Measurements from ENCODE around the gene HSF2.

GRCh38 chr6:122472022-122472340 is 72.5 kb downstream of the HSF2 start:
- TF ChIP-seq, protein P1, sequence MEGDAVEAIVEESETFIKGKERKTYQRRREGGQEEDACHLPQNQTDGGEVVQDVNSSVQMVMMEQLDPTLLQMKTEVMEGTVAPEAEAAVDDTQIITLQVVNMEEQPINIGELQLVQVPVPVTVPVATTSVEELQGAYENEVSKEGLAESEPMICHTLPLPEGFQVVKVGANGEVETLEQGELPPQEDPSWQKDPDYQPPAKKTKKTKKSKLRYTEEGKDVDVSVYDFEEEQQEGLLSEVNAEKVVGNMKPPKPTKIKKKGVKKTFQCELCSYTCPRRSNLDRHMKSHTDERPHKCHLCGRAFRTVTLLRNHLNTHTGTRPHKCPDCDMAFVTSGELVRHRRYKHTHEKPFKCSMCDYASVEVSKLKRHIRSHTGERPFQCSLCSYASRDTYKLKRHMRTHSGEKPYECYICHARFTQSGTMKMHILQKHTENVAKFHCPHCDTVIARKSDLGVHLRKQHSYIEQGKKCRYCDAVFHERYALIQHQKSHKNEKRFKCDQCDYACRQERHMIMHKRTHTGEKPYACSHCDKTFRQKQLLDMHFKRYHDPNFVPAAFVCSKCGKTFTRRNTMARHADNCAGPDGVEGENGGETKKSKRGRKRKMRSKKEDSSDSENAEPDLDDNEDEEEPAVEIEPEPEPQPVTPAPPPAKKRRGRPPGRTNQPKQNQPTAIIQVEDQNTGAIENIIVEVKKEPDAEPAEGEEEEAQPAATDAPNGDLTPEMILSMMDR (IDR thresholded peaks at IDR 0.05) = no peak
- TF ChIP-seq POLR2A (IDR thresholded peaks at IDR 0.05) = no peak
